ENCODE results near the gene PRKCB.

PRKCB gene

GRCh38 chr16:24141466-24141865 lies 305.7 kb downstream of the PRKCB start:
- no peak overlapping the region for H3K4me3 ChIP-seq (ENCODE audit: low read depth, low read length)
- no peak for TF ChIP-seq CTCF (IDR thresholded peaks at IDR 0.05; ENCODE audit: insufficient read depth, low read length, missing control alignments)
- no peak for DNase-seq (ENCODE audit: low read depth, low spot score)
- ChIA-PET POLR2A (no interaction called here), CTCF (no interaction called here)

- ChIA-PET CTCF (no interaction called here), POLR2A (no interaction called here)
- no peak for DNase-seq (ENCODE audit: low read depth, low spot score)
- H3K4me3 ChIP-seq (ENCODE audit: low read depth, low read length): no peak overlapping the region
- no peak for TF ChIP-seq CTCF (IDR thresholded peaks at IDR 0.05; ENCODE audit: insufficient read depth, low read length, missing control alignments)
Measured at GRCh38 chr16:24141917-24142316, 306.1 kb downstream of the PRKCB start.

GRCh38 chr16:24145927-24146326 lies 310.1 kb downstream of the PRKCB start:
- POLR2A ChIA-PET: interaction anchor here (0.6 kb wide), 1 partner anchor 12 kb away, joined by 4 read pairs; no protein-coding TSS in a partner anchor

GRCh38 chr16:24146518-24146917 lies 310.7 kb downstream of the PRKCB start:
- ChIA-PET POLR2A (no interaction called here), CTCF (no interaction called here)
- no peak for TF ChIP-seq CTCF (IDR thresholded peaks at IDR 0.05; ENCODE audit: insufficient read depth, low read length, missing control alignments)
- no peak overlapping the region for H3K4me3 ChIP-seq (ENCODE audit: low read depth, low read length)
- no peak for DNase-seq (ENCODE audit: low read depth, low spot score)

More at GRCh38 chr16:24145927-24146326, 310.1 kb downstream of the PRKCB start:
- no peak for TF ChIP-seq CTCF (IDR thresholded peaks at IDR 0.05; ENCODE audit: insufficient read depth, low read length, missing control alignments)
- CTCF ChIA-PET: no interaction called here
- no peak for DNase-seq (ENCODE audit: low read depth, low spot score)
- no peak overlapping the region for H3K4me3 ChIP-seq (ENCODE audit: low read depth, low read length)

- ChIA-PET CTCF (no interaction called here), POLR2A (no interaction called here)
- TF ChIP-seq CTCF (IDR thresholded peaks at IDR 0.05; ENCODE audit: insufficient read depth, low read length, missing control alignments): no peak
- no peak overlapping the region for H3K4me3 ChIP-seq (ENCODE audit: low read depth, low read length)
- DNase-seq (ENCODE audit: low read depth, low spot score): no peak
Measured at GRCh38 chr16:24149102-24149501, 313.3 kb downstream of the PRKCB start.

GRCh38 chr16:24150282-24150681 lies 314.5 kb downstream of the PRKCB start:
- ChIA-PET CTCF (no interaction called here), POLR2A (no interaction called here)
- DNase-seq (ENCODE audit: low read depth, low spot score): no peak
- no peak overlapping the region for H3K4me3 ChIP-seq (ENCODE audit: low read depth, low read length)
- TF ChIP-seq CTCF (IDR thresholded peaks at IDR 0.05; ENCODE audit: insufficient read depth, low read length, missing control alignments): no peak

Data from AG04449 (cell line).